Measurements from ENCODE around the gene TMEM97.

DNA sequence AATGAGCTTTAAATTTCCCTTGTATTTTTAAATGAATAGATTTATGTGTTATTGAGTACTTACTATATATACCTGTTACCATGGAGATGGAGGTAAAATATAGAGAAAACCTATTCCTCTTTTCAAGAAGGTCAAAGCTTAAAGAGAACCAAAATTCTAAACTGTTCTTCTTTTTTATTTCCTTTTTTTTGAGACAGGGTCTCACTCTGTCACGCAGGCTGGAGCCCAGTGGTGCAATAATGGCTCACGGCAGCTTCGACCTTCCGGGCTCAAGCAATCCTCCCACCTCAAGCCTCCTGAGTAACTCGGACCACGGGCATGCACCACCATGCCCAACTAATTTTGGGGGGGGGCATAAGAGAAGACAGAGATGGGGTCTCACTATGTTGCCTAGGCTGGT, 25.0 kb upstream of the TMEM97 start:
- TF ChIP-seq, protein P1, sequence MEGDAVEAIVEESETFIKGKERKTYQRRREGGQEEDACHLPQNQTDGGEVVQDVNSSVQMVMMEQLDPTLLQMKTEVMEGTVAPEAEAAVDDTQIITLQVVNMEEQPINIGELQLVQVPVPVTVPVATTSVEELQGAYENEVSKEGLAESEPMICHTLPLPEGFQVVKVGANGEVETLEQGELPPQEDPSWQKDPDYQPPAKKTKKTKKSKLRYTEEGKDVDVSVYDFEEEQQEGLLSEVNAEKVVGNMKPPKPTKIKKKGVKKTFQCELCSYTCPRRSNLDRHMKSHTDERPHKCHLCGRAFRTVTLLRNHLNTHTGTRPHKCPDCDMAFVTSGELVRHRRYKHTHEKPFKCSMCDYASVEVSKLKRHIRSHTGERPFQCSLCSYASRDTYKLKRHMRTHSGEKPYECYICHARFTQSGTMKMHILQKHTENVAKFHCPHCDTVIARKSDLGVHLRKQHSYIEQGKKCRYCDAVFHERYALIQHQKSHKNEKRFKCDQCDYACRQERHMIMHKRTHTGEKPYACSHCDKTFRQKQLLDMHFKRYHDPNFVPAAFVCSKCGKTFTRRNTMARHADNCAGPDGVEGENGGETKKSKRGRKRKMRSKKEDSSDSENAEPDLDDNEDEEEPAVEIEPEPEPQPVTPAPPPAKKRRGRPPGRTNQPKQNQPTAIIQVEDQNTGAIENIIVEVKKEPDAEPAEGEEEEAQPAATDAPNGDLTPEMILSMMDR (IDR thresholded peaks at IDR 0.05 in 2 of 3, conservative IDR thresholded peaks at IDR 0.05 in 1 of 3; ENCODE audit: borderline replicate concordance in 1 of 3, insufficient read depth in 1 of 3, low read depth in 2 of 3, low read length in 2 of 3) = no peak
- TF ChIP-seq, protein P2, sequence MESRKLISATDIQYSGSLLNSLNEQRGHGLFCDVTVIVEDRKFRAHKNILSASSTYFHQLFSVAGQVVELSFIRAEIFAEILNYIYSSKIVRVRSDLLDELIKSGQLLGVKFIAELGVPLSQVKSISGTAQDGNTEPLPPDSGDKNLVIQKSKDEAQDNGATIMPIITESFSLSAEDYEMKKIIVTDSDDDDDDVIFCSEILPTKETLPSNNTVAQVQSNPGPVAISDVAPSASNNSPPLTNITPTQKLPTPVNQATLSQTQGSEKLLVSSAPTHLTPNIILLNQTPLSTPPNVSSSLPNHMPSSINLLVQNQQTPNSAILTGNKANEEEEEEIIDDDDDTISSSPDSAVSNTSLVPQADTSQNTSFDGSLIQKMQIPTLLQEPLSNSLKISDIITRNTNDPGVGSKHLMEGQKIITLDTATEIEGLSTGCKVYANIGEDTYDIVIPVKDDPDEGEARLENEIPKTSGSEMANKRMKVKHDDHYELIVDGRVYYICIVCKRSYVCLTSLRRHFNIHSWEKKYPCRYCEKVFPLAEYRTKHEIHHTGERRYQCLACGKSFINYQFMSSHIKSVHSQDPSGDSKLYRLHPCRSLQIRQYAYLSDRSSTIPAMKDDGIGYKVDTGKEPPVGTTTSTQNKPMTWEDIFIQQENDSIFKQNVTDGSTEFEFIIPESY (IDR thresholded peaks at IDR 0.05; ENCODE audit: extremely low read depth, insufficient replicate concordance, low read length) = no peak
- TF ChIP-seq POLR2AphosphoS5 (IDR thresholded peaks at IDR 0.05; ENCODE audit: low read depth, low read length) = no peak
- TF ChIP-seq, protein P3, sequence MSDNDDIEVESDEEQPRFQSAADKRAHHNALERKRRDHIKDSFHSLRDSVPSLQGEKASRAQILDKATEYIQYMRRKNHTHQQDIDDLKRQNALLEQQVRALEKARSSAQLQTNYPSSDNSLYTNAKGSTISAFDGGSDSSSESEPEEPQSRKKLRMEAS (IDR thresholded peaks at IDR 0.05) = no peak
- no peak for TF ChIP-seq EZH2phosphoT487 (IDR thresholded peaks at IDR 0.05; ENCODE audit: borderline replicate concordance)
